Measurements from ENCODE around the gene C1GALT1C1L.
"Not testable (repeated sequence)": the region's sequence is repeated elsewhere in the genome, so short reads cannot be mapped to it uniquely, and the experiment has no call there.

C1GALT1C1L gene

DNA sequence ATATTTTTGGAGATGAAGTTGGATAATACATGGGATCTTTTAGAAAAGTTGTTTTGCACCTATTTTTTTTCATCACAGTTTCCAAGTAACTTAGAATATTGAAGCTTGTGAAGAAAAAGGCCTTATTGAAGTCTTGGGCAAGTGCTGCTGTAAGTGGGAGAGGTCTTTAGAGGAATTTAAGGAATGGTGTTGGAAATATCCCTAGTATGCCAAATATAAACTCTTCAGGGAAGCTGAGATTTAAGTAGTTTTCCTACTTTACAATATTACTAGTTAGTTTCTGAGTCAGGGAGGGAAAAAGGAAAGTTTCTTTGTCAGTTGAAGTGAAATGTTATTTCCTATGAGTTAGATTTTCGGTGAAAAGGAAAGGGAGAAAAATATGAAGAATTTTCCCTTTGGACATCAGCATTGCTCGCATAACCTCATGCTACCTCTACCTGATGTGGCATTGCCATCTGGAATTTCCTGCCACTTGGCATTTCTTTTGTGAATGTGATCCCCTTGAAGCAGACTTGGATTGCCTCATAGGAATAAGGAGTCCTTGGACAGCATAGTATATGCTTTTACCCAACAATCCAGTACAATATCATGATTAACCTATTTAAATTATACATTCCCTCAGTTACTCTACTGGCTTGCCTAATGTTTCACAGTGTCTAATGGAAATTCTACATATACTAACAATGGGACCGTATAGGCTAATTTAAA lies 27.1 kb downstream of the C1GALT1C1L start:
- DNase-seq: no peak

GRCh38 chr2:43643680-43644079 lies 32.5 kb downstream of the C1GALT1C1L start:
- no peak for DNase-seq

DNA sequence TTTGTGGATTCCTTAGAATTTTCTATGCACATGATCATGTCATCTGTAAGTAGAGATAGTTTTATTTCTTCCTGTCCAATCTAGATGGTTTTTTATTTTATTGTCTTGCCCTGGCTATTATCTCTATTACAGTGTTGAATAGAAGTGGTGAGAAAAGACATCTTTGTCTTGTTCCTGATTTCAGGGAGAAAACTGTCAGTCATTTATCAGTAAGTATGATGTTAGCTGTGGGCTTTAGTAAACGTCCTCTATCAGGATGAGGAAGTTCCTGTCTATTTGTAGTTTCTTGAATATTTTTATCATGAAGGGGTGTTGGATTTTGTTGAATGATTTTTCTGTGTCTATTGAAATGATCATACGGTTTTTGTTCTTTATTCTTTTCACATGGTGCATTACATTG lies 33.9 kb downstream of the C1GALT1C1L start:
- no peak for DNase-seq

DNA sequence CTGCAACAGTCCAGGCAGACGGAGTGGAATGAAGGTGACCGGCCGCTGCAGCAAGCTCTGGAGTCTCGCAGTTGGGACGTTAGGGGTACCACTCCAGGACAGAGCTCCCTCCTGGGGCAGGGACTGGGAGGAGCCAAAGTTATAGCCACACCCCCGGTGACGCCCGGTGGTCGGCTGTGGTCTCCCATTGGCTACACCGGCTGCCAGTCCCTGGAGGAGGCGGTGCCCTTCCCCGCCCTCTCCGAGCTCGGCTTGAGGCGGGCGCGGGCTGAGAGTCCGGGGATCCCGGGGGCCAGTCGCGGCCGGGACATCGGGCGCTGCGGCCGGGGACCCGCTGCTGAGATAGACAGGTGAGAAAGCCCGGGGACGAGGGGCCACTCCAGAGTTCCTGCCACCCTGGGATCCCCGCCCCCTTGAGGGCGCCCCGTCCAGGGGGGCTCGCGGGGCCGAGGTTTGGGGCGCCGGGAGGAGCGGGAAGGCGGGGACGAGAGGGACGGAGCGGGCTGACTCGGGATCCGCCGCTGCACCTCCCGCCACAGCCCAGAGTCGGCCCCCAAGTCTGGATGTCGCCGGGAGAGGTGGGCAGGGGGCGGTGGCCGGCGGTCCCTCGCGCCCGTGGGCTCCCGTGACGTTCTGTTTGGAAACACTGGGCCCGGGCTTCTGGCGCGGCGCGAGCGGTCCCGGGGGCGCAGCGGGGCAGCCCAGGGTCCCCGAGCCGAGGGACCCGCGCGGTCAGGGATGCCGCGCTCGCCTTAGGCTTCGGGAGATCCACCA lies 39.0 kb downstream of the C1GALT1C1L start, which contains the start of gene PLEKHH2:
Gene PLEKHH2 (plus strand): TSS at position 231 of the 774 bp plus-strand sequence. CDS start 7,414 bp downstream, outside the sequence.
- peak; percentile 84 for DNase-seq

GRCh38 chr2:43636621-43637020 lies 39.6 kb downstream of the C1GALT1C1L start:
- DNase-seq: peak; percentile 12

GRCh38 chr2:43636153-43636552 lies 40.1 kb downstream of the C1GALT1C1L start:
- not testable (repeated sequence) for DNase-seq

DNA sequence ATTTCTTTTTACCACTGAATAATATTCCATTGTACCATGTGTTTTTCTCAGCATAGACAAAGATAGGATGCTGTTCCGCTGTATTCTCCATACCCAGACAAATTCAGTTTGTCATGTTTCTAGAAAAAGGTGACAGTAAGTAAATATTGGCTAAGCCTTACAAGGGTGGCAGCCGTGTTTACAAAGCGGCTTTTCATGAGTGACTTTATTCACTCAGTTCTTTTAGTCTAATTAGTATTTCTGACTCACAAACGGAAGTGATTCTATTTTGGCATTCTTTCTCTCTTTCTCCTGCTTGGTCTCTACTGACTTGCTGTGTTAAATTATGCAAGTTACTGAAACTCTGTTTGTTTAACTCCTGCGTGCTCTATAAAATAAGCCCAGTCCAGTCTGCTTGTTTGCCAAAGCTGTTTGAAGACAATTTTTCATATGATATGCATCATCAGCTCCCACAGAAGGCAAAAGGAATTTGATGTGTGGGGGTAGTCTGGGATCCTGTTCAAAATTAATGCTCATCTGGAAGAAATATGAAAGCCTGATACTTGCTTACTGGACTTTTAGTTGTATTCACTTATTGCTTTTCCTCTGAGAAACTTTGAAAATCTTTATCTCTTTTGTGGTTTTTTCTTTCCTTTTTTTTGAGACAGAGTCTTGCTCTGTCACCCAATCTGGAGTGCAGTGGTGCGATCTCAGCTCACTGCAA lies 41.5 kb downstream of the C1GALT1C1L start:
- no peak for DNase-seq

GRCh38 chr2:43631618-43632317 lies 44.5 kb downstream of the C1GALT1C1L start:
- no peak for DNase-seq

Measured in CD4-positive, alpha-beta T cell treated with Interleukin-12 subunit alpha and Interleukin-12 subunit beta, for 1 hour (primary cell).